Endodermal cell (in vitro differentiated cells): Measurements from ENCODE around the gene SAYSD1. TPM values are rescaled to one million over a fixed set of nuclear protein-coding genes. Genes with fewer than 3 reads are reported as not detected.

Source experiments
- DNase-seq: peaks from one replicate; pipeline ENCODE4 v3.0.0-alpha.2; 2017
- H3K27ac ChIP-seq: 2 replicates; pipeline ENCODE4 v1.5.1; 2013; ENCODE audit warnings: mild to moderate bottlenecking, low read depth, low read length, moderate library complexity
- H3K27me3 ChIP-seq: 2 replicates; pipeline ENCODE4 v1.6.1; 2013; ENCODE audit warnings: mild to moderate bottlenecking, low read length, moderate library complexity; ENCODE audit not compliant: insufficient read depth, control insufficient read depth, poor library complexity, severe bottlenecking
- H3K36me3 ChIP-seq: 2 replicates; pipeline ENCODE4 v1.7.0; 2013; ENCODE audit warnings: mild to moderate bottlenecking, low read length, moderate library complexity; ENCODE audit not compliant: control insufficient read depth, insufficient read depth
- H3K4me1 ChIP-seq: one replicate; pipeline ENCODE4 v1.7.0; 2013; ENCODE audit warnings: low read length; ENCODE audit not compliant: control insufficient read depth, insufficient read depth
- H3K4me3 ChIP-seq: 2 replicates; pipeline ENCODE4 v1.5.1; 2013; ENCODE audit warnings: mild to moderate bottlenecking, low read length, moderate library complexity
- H3K9ac ChIP-seq: 2 replicates; pipeline ENCODE4 v1.6.1; 2013; ENCODE audit warnings: mild to moderate bottlenecking, low read length, moderate library complexity; ENCODE audit not compliant: poor library complexity, severe bottlenecking; ENCODE audit errors: extremely low read depth
- H3K9me3 ChIP-seq: 2 replicates; pipeline ENCODE4 v1.6.1; 2013; ENCODE audit warnings: mild to moderate bottlenecking, low read length, moderate library complexity; ENCODE audit not compliant: control insufficient read depth
- H3K27ac Mint-ChIP-seq: 2 replicates; pipeline ENCODE4 v1.8.0; 2020; ENCODE audit warnings: mixed read lengths
- H3K27me3 Mint-ChIP-seq: 2 replicates; pipeline ENCODE4 v1.8.0; 2021; ENCODE audit warnings: mild to moderate bottlenecking, mixed read lengths; ENCODE audit not compliant: insufficient read depth
- H3K36me3 Mint-ChIP-seq: 2 replicates; pipeline ENCODE4 v1.8.0; 2020; ENCODE audit warnings: low read depth, mixed read lengths
- H3K4me1 Mint-ChIP-seq: 2 replicates; pipeline ENCODE4 v1.8.0; 2020; ENCODE audit warnings: mixed read lengths
- H3K4me3 Mint-ChIP-seq: 2 replicates; pipeline ENCODE4 v1.8.0; 2020; ENCODE audit warnings: mild to moderate bottlenecking, moderate library complexity, mixed read lengths
- H3K9me3 Mint-ChIP-seq: 2 replicates; pipeline ENCODE4 v1.8.0; 2020; ENCODE audit warnings: mild to moderate bottlenecking, mixed read lengths
- CTCF ChIP-seq: fragments of 200-600 bp; sonication (generic); conservative IDR thresholded peaks from 2 replicates; pipeline ENCODE4 v1.5.0; 2021; ENCODE audit warnings: antibody characterized with exemption, mild to moderate bottlenecking
- WGBS, 2 experiments: methylation state at CpG; one replicate each; pipeline versions ENCODE4 v1.1.5 to v1.1.7; 2013; ENCODE audit warnings: missing lambda C conversion rate in 2 of 2, mixed read lengths in 1 of 2; ENCODE audit not compliant: insufficient coverage in 1 of 2, insufficient read length in 1 of 2; 5-methylcytosine and 5-hydroxymethylcytosine counted together
- total RNA-seq, 2 donors: library from RNA; stranded (reverse); fragmentation: NEBNext Ultra II Directional in 1 of 2; extraction: Animal tissue kit (Norgen Biotek cat#: 25700) in 1 of 2; gene quantifications; 2 replicates in 1 of 2; 3 replicates in 1 of 2; pipeline ENCODE4 v1.2.1, GENCODE V29; 2021

The SAYSD1 gene
- total RNA-seq, 2 donors from 2014 or later: 7.2 to 13.0 TPM

- Mint-ChIP-seq H3K36me3 (no peaks in the 10 kb centered on the region), H3K9me3 (no peaks in the 10 kb centered on the region), H3K27ac (no peak overlapping the region), H3K27me3 (peaks cover 5% of the 10 kb centered on the region), H3K4me1 (peaks cover 5% of the 10 kb centered on the region), H3K4me3 (no peak overlapping the region)
- Histone ChIP-seq H3K27ac (no peak overlapping the region), H3K9ac (no peak overlapping the region), H3K4me1 (no peaks in the 10 kb centered on the region), H3K4me3 (no peak overlapping the region), H3K27me3 (no peaks in the 10 kb centered on the region), H3K9me3 (no peaks in the 10 kb centered on the region), H3K36me3 (no peaks in the 10 kb centered on the region)
- DNase-seq: no peak
- no peak for TF ChIP-seq CTCF
Observed at GRCh38 chr6:39095578-39095977, 19.4 kb downstream of the SAYSD1 start.

- Mint-ChIP-seq H3K4me3 (no peak overlapping the region), H3K4me1 (peaks cover 8% of the 10 kb centered on the region), H3K27me3 (peaks cover 7% of the 10 kb centered on the region), H3K9me3 (no peaks in the 10 kb centered on the region), H3K36me3 (no peaks in the 10 kb centered on the region), H3K27ac (no peak overlapping the region)
- Histone ChIP-seq H3K27me3 (no peaks in the 10 kb centered on the region), H3K4me1 (no peaks in the 10 kb centered on the region), H3K27ac (no peak overlapping the region), H3K36me3 (no peaks in the 10 kb centered on the region), H3K4me3 (no peak overlapping the region), H3K9ac (no peak overlapping the region), H3K9me3 (no peaks in the 10 kb centered on the region)
- no peak for TF ChIP-seq CTCF
- DNase-seq: no peak
- WGBS, 2 experiments: 92% methylated on average over 2 to 4 of the region's 4 CpGs
Observed at GRCh38 chr6:39093149-39093708, 21.8 kb downstream of the SAYSD1 start.

GRCh38 chr6:39092124-39092523 is 22.9 kb downstream of the SAYSD1 start:
- H3K9me3 ChIP-seq: no peaks in the 10 kb centered on the region
- no peak overlapping the region for H3K4me3 ChIP-seq
- no peaks in the 10 kb centered on the region for H3K36me3 ChIP-seq
- H3K4me1 Mint-ChIP-seq: peaks cover 11% of the 10 kb centered on the region
- H3K27me3 Mint-ChIP-seq: peaks cover 14% of the 10 kb centered on the region
- no peak overlapping the region for H3K9ac ChIP-seq
- H3K27me3 ChIP-seq: peaks cover 8% of the 10 kb centered on the region
- peak; percentile 73 for TF ChIP-seq CTCF
- no peaks in the 10 kb centered on the region for H3K9me3 Mint-ChIP-seq
- H3K36me3 Mint-ChIP-seq: no peaks in the 10 kb centered on the region
- H3K27ac Mint-ChIP-seq: no peak overlapping the region
- WGBS, 2 experiments: 60% methylated on average over 1 of the region's 1 CpG; no CpG with 5 or more reads in 1 of the 2 experiments
- no peak overlapping the region for H3K4me3 Mint-ChIP-seq
- H3K27ac ChIP-seq: no peak overlapping the region
- no peaks in the 10 kb centered on the region for H3K4me1 ChIP-seq
- peak; percentile 77 for DNase-seq
